LoVo (cell line): ENCODE results near the gene PRKCA.
A peak's percentile ranks its signal among the peaks of the same experiment; 100 is the strongest.

ENCODE experiments used
- DNase-seq: peaks from one replicate; pipeline ENCODE4 v3.0.0-alpha.2; 2016; ENCODE audit warnings: low spot score

Gene PRKCA

GRCh38 chr17:66547151-66547865, 244.9 kb downstream of the PRKCA start:
- DNase-seq = no peak

- DNase-seq = no peak
Observed at GRCh38 chr17:66548158-66548557, 245.7 kb downstream of the PRKCA start.

DNA sequence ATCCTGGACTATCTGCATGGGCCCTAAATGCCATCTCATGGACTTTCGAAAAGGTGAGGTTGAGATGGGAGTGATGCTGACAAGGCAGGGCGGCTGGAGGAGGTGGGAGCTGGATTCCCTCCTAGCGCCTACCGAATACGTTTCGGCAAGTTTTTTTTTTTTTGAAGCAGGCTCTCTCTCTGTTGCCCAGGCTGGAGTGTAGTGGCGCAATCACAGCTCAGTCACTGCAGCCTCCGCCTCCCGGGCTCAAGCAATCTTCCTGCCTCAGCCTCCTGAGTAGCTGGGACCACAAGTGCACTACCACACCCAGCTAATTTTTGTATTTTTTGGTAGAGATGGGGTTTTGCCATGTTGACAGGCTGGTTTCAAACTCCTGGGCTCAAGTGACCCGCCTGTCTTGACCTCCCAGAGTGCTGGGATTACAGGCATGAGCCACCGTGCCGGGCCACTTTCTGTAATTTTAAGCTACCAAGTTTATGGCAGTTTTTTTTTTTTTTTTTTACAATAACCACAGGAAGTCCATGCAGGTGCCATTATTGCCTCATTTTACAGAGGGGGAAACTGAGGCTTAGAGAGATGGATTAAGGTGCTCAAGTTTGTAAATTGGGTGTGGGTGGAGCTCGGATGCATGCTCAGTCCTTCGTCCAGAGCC, 246.4 kb downstream of the PRKCA start:
- DNase-seq = no peak

GRCh38 chr17:66549311-66549704, 246.9 kb downstream of the PRKCA start:
- no peak for DNase-seq

DNA sequence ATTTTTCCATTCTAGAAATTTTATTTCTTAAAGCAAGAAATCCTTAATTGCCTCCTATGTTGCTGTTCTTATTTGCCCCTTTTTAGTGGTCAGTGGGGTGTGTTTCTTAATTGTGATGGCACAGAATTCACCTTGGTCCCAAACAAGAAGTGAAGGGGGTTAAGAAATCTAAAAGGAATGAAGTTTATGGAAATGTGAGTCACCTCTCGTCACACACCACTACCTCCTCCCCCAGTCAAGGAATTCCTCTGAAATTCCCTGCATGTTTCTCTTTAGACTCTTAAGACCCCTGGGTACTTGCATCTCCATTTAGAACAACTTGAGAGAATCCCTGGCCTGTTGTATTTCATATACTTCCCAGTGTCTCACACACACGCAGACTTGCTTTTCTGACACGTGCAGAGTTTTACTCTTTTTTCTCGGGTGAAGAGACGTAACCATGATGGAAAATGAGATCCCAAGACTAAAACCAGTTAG, 247.4 kb downstream of the PRKCA start:
- no peak for DNase-seq

- DNase-seq = no peak
Observed at GRCh38 chr17:66551839-66552238, 249.4 kb downstream of the PRKCA start.

GRCh38 chr17:66552371-66552770, 250.0 kb downstream of the PRKCA start:
- peak; percentile 46 for DNase-seq

- no peak for DNase-seq
Observed at GRCh38 chr17:66555605-66556004, 253.2 kb downstream of the PRKCA start.

GRCh38 chr17:66557200-66557599, 254.8 kb downstream of the PRKCA start:
- no peak for DNase-seq

DNA sequence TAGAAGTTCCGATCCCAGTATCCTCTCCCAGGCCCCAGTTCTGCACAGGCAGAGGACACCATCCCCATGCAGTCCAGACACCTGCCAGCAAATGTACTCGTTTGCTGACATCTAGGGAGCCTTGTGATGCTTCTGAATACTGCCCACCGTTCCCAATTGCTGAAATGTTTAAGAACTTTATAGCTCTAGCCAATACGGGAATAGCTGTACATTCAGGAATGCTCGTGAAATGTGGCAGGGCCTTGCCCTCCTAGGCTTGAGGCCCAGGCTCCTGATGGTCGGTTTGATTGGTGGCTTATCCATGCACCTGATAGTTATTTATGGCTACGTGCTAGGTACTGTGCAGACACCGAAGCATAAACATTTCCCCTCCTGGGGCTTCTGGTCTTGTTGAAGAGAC, 255.5 kb downstream of the PRKCA start:
- DNase-seq = no peak

DNA sequence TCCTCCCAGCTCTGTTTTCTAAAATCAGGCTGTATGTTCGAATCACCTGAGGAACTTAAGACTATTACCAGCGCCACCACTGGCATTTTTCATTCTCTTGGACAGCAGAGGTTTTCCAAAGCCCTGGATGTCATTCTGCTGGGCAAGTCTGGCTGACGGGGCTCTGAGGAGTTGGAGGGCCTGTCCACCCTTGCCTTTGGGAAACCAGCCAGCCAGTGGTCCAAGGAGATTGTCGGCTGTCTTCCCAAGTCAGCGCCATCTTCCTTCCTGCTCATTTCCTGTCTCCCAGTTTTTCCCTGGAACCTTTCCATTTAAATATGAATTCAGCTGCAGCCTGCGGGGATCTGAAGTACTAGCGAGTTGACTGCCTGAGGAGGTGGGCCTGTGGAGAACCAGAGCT, 258.3 kb downstream of the PRKCA start:
- DNase-seq = no peak

- DNase-seq = no peak
Observed at GRCh38 chr17:66562119-66562518, 259.7 kb downstream of the PRKCA start.

- no peak for DNase-seq
Observed at GRCh38 chr17:66564992-66565465, 262.6 kb downstream of the PRKCA start.

GRCh38 chr17:66567234-66568170, 265.1 kb downstream of the PRKCA start:
- DNase-seq = peak; percentile 59

GRCh38 chr17:66569572-66569971, 267.2 kb downstream of the PRKCA start:
- no peak for DNase-seq

- DNase-seq = no peak
Observed at GRCh38 chr17:66570447-66571195, 268.2 kb downstream of the PRKCA start.

GRCh38 chr17:66571745-66572144, 269.3 kb downstream of the PRKCA start:
- DNase-seq = no peak

DNA sequence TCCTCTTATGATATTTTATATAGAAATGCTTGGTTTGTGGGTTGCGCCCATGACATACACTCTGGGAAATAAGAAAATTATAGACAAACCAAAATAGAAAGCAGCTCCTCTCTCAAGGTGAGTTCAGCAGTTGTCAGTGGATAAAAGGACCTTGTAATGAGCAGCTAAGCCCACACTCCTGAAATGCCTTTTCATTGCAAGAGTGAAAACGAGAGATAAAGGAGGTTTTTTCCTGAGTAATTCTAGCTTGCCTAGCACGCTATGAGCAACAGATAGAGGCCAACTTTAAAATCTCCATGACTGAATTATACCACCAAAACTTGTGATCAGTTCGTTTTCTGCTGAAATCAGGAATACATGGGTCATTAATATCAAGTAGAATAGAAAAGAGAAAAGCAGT, 270.7 kb downstream of the PRKCA start:
- no peak for DNase-seq

DNA sequence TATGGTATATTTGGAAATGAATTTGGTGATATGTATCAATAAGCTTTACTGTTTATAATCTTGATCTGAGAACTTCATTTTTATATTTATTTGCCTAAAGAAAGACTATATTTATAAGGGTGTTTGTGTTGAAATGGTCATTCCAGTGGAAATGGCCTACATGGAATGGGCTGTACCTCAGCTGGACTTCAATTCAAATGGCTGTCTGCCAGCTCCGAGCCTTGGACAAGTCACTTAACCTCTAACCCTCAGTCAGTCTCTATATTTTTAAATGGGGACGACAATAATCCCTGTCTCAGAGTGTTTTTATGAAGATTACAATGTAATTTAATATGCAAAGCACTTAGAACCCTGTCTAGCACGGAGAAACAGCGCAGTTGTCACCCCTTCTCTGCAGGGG, 271.7 kb downstream of the PRKCA start:
- DNase-seq = no peak

DNA sequence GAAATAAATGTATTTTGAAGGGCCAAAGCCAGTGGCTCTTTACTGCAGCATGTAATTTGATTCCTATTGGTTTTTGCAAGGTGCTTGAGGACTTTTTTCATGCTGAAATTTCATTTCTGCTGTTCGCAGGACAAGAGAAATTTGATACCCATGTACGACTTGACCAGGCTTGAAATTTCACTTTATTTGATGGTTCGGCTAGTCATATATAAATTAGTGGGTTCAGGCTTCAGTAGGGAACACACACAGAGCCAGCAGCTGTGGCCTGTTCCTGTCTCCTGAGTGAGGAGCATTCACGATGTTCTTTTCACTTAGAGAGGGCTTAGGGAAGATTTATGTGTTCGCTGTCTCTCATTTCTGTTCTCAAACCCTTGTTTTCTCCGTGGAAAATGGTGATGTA, 274.1 kb downstream of the PRKCA start:
- no peak for DNase-seq

DNA sequence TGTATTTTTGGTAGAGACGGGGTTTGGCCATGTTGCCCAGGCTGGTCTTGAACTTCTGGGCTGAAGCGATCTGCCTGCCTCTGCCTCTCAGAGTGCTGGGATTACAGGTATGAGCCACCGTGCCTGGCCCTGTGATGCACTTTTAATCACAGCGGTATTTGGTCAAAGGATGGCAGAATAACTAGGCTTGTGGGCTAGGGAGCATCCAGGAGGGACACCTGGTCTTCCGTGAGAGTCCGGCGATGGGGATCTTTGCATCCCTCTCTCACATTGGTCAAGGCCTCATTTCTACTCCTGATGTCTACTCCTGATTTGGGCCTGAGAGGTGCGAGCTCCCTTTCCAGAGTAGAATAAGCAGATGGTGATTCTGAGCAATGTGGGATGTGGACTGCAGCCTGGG, 274.6 kb downstream of the PRKCA start:
- no peak for DNase-seq
